Measurements from ENCODE around the gene PRTG. TPM values are rescaled to one million over a fixed set of nuclear protein-coding genes. Genes with fewer than 3 reads are reported as not detected.
"Not testable (repeated sequence)": the region's sequence is repeated elsewhere in the genome, so short reads cannot be mapped to it uniquely, and the experiment has no call there.

Gene PRTG
- total RNA-seq, 3 donors from 2014 or later: 5.2 to 11.6 (median 5.8) TPM

DNA sequence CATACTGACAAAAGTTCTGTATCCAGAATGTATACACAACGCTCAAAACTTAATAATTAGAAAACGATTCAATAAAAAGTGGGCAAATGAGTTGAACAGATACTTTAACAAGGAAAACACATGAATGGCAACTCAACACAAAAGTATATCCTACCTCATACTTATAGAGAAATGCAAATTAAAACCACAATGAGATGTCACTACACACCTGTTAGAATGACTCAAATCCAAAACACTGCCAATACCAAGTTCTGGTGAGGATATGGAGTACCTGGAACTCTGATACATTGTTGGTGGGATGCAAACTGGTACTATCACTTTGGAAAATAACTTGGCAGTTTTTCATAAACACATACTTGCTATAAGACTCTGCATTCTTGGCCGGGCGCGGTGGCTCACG, 42.1 kb downstream of the PRTG start:
- Histone ChIP-seq H3K27ac (no peak overlapping the region), H3K36me3 (no peaks in the 10 kb centered on the region), H3K9me3 (no peaks in the 10 kb centered on the region), H3K4me1 (no peaks in the 10 kb centered on the region), H3K4me3 (no peak overlapping the region), H3K27me3 (no peaks in the 10 kb centered on the region)
- DNase-seq (ENCODE audit: low spot score in 2 of 2): no peak
- intact Hi-C loops (cut with DNase I; ENCODE audit: low total_unique reads): no loop called here
- TF ChIP-seq, protein P1, sequence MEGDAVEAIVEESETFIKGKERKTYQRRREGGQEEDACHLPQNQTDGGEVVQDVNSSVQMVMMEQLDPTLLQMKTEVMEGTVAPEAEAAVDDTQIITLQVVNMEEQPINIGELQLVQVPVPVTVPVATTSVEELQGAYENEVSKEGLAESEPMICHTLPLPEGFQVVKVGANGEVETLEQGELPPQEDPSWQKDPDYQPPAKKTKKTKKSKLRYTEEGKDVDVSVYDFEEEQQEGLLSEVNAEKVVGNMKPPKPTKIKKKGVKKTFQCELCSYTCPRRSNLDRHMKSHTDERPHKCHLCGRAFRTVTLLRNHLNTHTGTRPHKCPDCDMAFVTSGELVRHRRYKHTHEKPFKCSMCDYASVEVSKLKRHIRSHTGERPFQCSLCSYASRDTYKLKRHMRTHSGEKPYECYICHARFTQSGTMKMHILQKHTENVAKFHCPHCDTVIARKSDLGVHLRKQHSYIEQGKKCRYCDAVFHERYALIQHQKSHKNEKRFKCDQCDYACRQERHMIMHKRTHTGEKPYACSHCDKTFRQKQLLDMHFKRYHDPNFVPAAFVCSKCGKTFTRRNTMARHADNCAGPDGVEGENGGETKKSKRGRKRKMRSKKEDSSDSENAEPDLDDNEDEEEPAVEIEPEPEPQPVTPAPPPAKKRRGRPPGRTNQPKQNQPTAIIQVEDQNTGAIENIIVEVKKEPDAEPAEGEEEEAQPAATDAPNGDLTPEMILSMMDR (IDR thresholded peaks at IDR 0.05): no peak
- TF ChIP-seq POLR2AphosphoS5 (IDR thresholded peaks at IDR 0.05) (no peak), POLR2A (IDR thresholded peaks at IDR 0.05) (no peak)

DNA sequence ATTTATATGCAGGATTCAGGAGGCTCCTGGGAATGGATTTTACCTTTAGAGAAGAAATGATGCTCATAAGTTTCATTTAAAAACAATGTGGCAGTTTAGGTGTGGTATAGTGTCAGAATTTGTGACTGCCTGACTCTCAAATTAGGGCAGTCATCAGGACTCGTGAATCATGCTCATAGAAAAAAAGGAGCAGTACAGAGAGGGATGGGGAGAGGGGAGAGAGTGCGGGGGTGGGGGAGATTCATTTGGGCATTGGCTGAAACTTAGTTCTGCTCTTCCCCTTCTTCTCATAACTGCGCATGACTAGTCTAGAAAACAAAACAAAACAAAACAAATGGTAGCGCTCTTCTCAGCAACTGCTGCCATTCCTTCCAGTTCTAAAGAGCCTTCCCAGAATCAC, 44.3 kb downstream of the PRTG start:
- no peaks in the 10 kb centered on the region for H3K27me3 ChIP-seq
- H3K9me3 ChIP-seq: no peaks in the 10 kb centered on the region
- no peaks in the 10 kb centered on the region for H3K4me1 ChIP-seq
- intact Hi-C loops (cut with DNase I; ENCODE audit: low total_unique reads): no loop called here
- TF ChIP-seq POLR2AphosphoS5 (IDR thresholded peaks at IDR 0.05) (no peak), POLR2A (IDR thresholded peaks at IDR 0.05) (no peak)
- TF ChIP-seq, protein P1 (IDR thresholded peaks at IDR 0.05): no peak
- no peak overlapping the region for H3K4me3 ChIP-seq
- DNase-seq (ENCODE audit: low spot score in 2 of 2): no peak
- H3K36me3 ChIP-seq: no peaks in the 10 kb centered on the region
- no peak overlapping the region for H3K27ac ChIP-seq

DNA sequence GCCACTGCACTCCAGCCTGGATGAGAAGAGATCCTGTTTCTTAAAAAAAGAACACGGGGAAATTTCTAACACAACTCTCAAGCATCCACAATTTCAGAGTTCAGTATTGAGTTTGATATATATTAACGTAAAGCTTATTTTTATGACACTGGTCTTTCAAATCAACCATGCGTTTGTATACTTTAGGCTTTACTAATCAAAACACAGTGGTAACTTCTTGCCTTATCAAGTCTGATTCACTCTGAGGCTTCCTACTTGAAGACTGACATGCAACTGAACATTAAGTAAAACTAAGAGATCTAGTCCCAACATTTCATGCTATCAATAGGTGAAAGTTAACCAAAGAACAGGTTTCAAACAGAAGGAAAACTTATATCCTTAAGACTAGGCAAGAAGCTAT, 46.7 kb downstream of the PRTG start:
- Histone ChIP-seq H3K9me3 (no peaks in the 10 kb centered on the region), H3K36me3 (no peaks in the 10 kb centered on the region), H3K4me3 (no peak overlapping the region), H3K27ac (no peak overlapping the region), H3K4me1 (no peaks in the 10 kb centered on the region), H3K27me3 (no peaks in the 10 kb centered on the region)
- no peak for DNase-seq (ENCODE audit: low spot score in 2 of 2)
- TF ChIP-seq POLR2AphosphoS5 (IDR thresholded peaks at IDR 0.05): no peak
- TF ChIP-seq, protein P1 (IDR thresholded peaks at IDR 0.05): no peak
- TF ChIP-seq POLR2A (IDR thresholded peaks at IDR 0.05): no peak
- intact Hi-C loops (cut with DNase I; ENCODE audit: low total_unique reads): no loop called here

DNA sequence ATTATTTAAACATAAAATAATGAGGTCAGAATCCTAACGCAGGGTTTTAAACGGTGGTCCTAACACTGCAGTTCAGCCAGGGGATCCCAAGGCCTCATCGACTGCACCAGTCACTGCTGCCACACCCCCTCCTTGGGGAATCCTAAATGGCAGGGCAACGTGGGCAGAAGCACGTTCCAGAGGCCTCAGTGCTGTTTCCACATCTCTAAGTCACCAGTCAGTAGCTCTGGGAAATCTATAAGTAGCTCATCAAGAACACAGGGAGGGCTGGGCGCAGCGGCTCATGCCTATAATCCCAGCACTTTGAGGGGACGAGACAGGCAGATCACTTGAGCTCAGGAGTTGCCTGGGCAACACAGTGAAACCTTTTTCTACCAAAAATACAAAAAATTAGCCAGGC, 47.5 kb downstream of the PRTG start:
- no peaks in the 10 kb centered on the region for H3K36me3 ChIP-seq
- no peaks in the 10 kb centered on the region for H3K9me3 ChIP-seq
- intact Hi-C loops (cut with DNase I; ENCODE audit: low total_unique reads): no loop called here
- H3K27ac ChIP-seq: no peak overlapping the region
- TF ChIP-seq, protein P1 (IDR thresholded peaks at IDR 0.05): no peak
- TF ChIP-seq POLR2A (IDR thresholded peaks at IDR 0.05): no peak
- TF ChIP-seq POLR2AphosphoS5 (IDR thresholded peaks at IDR 0.05): no peak
- H3K4me3 ChIP-seq: no peak overlapping the region
- H3K27me3 ChIP-seq: no peaks in the 10 kb centered on the region
- H3K4me1 ChIP-seq: no peaks in the 10 kb centered on the region
- DNase-seq (ENCODE audit: low spot score in 2 of 2): no peak

DNA sequence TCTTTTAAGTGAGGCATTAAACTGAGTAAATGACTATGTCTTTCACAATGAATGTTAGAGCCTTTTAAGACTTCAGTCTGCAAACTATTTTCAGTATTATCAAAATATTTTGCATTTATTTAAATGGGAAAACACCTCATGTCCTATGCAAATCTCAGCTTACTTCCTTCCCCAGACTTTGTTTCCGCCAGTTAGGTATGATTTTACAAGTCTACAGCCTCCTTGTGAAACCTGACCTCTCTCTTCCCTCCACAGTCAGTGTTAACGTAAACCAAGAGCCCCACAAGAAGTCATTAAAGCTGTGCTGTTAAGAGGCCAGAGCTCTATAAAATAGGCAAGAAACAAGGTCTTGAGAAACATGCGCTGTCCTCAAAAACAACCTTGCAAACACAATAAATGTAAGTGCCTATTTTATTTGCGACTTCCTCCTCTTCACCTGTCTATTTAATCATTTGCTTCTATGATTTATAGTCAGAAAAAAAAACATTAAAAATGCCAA, 48.3 kb downstream of the PRTG start:
- intact Hi-C loops (cut with DNase I; ENCODE audit: low total_unique reads): no loop called here
- Histone ChIP-seq H3K27ac (no peak overlapping the region), H3K27me3 (no peaks in the 10 kb centered on the region), H3K36me3 (no peaks in the 10 kb centered on the region), H3K4me1 (no peaks in the 10 kb centered on the region), H3K9me3 (no peaks in the 10 kb centered on the region), H3K4me3 (no peak overlapping the region)
- no peak for TF ChIP-seq POLR2A (IDR thresholded peaks at IDR 0.05)
- DNase-seq (ENCODE audit: low spot score in 2 of 2): no peak

DNA sequence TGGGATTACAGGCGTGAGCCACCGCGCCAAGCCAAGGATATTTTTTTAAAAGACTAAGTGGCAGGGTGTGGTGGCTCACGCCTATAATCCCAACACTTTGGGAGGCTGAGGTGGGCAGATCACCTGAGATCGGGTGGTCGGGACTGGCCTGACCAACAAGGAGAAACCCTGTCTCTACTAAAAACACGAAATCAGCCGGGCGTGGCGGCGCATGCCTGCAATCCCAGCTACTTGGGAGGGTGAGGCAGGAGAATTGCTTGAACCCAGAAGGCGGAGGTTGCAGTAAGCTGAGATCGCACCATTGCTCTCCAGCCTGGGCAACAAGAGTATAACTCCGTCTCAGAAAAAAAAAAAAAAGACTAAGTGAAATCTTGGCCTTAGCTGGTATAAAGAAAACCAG, 49.8 kb downstream of the PRTG start:
- H3K4me1 ChIP-seq; H3K27ac ChIP-seq; H3K36me3 ChIP-seq; H3K9me3 ChIP-seq; DNase-seq (ENCODE audit: low spot score in 2 of 2); H3K4me3 ChIP-seq; intact Hi-C loops (cut with DNase I; ENCODE audit: low total_unique reads); H3K27me3 ChIP-seq: not testable (repeated sequence)
